Fibroblast of mammary gland (primary cell): ENCODE measurements around the gene CTDSPL.
"Not testable (repeated sequence)": the region's sequence is repeated elsewhere in the genome, so short reads cannot be mapped to it uniquely, and the experiment has no call there.

Experiments used
- DNase-seq: peaks from one replicate; pipeline ENCODE4 v3.0.0-alpha.2; 2010; ENCODE audit warnings: low read depth
- H3K4me3 ChIP-seq: 2 replicates; pipeline ENCODE4 v1.5.1; 2011; ENCODE audit warnings: low read depth, mild to moderate bottlenecking, low read length, moderate library complexity; ENCODE audit not compliant: control insufficient read depth
- TF ChIP-seq, protein P1 (sequence below): conservative IDR thresholded peaks from 2 replicates; pipeline ENCODE4 v1.5.1; 2011; ENCODE audit warnings: low read depth, low read length, inconsistent platforms; ENCODE audit not compliant: control insufficient read depth, insufficient read depth

The CTDSPL gene

DNA sequence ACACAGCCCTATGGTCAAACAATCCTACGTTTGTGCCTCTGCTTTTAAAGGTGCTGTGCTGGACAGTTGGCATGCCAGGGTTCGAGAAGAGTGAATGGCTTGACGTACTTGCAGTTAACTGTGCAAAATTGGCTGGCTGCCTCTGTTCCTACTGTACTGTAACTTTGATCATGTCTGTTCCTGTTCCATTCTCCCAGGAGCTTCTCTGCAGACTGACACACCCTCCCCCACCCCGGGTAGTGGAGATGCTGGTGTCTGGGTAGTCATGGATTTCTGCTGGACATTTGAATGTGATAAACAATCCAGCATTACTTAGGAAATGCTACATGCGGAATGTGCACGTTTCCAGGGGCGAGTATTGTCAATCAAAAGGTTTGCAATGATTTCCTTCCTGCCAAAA is 122.4 kb downstream of the CTDSPL start:
- TF ChIP-seq, protein P1, sequence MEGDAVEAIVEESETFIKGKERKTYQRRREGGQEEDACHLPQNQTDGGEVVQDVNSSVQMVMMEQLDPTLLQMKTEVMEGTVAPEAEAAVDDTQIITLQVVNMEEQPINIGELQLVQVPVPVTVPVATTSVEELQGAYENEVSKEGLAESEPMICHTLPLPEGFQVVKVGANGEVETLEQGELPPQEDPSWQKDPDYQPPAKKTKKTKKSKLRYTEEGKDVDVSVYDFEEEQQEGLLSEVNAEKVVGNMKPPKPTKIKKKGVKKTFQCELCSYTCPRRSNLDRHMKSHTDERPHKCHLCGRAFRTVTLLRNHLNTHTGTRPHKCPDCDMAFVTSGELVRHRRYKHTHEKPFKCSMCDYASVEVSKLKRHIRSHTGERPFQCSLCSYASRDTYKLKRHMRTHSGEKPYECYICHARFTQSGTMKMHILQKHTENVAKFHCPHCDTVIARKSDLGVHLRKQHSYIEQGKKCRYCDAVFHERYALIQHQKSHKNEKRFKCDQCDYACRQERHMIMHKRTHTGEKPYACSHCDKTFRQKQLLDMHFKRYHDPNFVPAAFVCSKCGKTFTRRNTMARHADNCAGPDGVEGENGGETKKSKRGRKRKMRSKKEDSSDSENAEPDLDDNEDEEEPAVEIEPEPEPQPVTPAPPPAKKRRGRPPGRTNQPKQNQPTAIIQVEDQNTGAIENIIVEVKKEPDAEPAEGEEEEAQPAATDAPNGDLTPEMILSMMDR: no peak
- no peak overlapping the region for H3K4me3 ChIP-seq
- no peak for DNase-seq

DNA sequence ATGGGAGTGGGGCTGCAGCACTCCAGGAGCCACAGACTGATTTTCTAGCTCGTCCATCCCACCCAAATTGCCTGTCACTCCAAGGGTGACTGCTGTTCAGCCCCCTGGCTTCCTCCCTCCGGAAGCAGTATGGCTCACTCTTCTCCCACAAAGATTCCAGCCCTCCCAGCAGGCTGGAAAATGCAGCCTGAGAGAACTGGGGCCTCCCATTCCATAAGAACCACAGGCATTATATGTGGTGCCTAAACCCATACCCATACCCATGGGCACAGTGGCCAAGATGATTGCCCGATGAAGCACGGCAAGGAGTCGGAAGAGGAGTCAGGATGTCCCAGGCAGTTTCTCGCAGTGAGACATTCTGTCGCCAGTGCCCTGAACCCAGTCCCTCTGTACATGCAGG is 122.9 kb downstream of the CTDSPL start:
- no peak overlapping the region for H3K4me3 ChIP-seq
- no peak for DNase-seq
- TF ChIP-seq, protein P1: no peak

DNA sequence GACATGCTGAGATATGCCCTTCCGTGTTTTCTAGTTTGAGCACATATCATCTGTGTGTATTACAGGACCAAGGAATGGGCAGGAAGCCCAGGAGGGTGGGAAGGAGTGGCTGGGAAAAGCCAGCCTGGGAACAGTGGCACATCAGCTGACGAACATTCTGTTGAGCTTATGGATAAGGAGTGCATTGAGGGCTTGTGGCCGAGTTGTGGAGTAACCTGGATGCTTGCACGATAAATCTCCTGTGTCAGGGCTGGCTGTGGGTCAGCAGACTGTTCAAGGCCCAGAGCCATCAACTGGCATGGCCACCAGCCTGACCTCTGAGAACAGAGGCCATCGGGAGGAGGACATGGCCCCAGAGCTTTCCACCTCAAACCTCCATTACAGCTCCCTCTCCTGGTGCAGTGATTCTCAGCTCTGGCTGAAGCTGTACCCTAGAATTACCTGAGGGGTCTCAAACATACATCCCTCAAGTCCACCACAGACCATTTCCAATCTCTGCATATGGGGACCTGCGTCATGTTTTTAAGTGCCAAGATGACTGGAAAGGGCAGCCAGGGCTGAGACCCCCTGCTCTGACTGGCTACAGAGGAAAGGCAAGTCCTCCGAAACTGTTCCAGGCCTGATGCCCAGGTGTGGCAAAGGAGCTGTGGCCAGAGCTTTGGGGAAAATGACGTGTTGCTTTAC is 124.1 kb downstream of the CTDSPL start:
- no peak for DNase-seq
- H3K4me3 ChIP-seq: no peak overlapping the region
- TF ChIP-seq, protein P1: peak; percentile 5

DNA sequence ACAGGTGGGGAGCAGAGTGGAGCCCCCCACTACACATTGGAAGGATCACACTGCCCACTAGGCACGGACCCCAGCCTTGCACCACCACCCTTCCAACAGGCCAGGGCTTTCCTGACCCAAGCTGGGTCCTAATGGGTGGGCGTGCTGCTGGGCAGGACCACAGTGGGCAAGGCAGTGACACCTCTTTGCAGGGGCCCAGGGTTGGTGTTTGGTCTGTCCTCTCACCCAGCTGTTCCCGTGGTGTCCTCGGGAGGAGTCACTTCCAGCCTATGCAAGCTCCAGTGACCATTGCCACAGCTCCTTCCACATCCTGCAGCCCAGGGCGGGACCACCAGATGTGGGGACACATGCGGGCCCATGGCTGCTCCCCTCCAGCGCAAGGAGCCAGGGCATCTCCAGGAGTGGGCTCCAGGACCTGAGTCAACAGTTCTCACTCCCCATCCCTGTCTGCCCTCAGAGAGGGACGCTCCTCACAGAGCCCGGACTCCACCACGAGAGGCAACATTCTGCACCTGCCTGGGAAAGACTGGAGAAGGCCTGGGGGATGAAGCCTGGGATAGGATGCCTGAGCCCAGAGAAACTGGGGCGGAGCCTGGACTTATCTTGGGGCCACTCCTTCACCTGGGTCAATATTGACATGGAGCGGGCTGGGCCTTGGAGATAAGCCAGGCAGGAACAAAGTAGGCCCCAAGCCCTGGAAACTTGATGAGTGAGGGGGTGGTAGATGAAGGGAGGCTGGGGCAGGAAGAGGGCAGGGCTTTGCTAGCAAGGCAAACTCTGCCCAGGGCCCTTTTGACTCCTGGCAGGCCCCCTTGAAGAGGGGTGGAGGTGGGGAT is 125.0 kb downstream of the CTDSPL start:
- no peak overlapping the region for H3K4me3 ChIP-seq
- DNase-seq: no peak
- TF ChIP-seq, protein P1: no peak

DNA sequence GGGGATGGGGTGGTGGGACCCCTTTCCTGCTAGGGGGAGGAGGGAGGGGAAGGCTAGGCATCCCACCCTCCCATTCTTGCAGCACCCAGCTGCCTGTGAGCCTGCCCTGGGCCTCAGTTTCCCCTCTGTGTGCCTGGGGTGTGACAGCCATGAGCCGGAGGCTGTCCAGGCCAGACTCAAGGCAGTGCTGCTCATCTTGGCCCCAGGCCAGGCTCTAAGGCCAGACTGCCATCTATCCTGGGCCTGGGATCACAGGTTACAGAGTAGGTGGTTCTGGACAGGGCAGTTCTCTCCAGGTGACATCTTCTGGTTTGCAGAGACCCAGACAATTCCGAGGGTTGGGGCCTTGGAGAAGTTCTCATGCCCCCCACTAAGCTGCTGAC is 125.6 kb downstream of the CTDSPL start:
- no peak overlapping the region for H3K4me3 ChIP-seq
- TF ChIP-seq, protein P1: no peak
- DNase-seq: no peak

DNA sequence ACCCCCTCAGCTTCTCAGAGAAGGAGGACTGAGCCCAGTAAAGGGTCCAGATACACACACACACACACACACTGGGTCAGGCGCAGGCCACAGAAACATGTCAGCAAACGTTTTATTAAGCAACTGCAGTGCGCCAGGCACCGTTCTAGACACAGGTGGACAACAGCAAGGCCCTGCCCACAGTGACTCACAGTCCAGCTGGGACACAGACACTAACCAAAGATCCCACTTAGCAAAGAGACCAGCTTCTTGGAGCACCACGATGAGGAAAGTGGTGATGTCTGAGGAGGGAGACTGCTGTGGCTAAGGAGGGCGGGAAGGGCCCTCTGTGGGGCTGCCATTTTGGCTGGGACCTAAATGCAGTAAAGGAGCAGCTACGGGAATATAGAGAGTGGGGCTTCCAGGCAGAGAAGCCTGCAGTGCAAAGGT is 126.1 kb downstream of the CTDSPL start:
- no peak overlapping the region for H3K4me3 ChIP-seq
- TF ChIP-seq, protein P1: no peak
- peak; percentile 41 for DNase-seq

DNA sequence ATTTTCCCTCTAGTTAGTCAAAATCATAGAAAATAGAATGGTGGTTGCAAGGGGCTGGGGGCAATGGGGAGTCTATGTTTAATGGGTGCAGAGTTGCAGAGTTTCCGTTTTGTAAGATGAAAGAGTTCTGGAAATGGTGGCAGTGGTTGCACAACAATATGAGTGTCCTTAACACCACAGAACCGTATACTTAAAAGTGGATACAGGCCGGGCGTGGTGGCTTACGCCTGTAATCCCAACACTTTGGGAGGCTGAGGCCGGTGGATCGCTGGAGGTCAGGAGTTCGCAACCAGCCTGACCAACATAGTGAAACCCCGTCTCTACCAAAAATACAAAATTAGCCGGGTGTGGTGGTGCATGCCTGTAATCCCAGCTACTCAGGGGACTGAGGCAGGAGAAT is 126.7 kb downstream of the CTDSPL start:
- H3K4me3 ChIP-seq, DNase-seq: not testable (repeated sequence)
